IPS-18c (cell line): Measurements from ENCODE around the gene LGALS1.

Experiments used
- H3K4me3 ChIP-seq: 2 replicates; pipeline ENCODE4 v1.7.0; 2013; ENCODE audit warnings: low read depth, mild to moderate bottlenecking, low read length, moderate library complexity; ENCODE audit not compliant: insufficient read depth
- H3K9me3 ChIP-seq: one replicate; pipeline ENCODE4 v1.6.1; 2013; ENCODE audit warnings: mild to moderate bottlenecking, low read length, moderate library complexity; ENCODE audit not compliant: control insufficient read depth, insufficient read depth

LGALS1 gene

GRCh38 chr22:37658133-37659065 lies 17.0 kb upstream of the LGALS1 start, which contains the start of gene PDXP:
PDXP (plus strand) TSS chr22:37658723; CDS start chr22:37658783, 60 bp downstream.
- Histone ChIP-seq H3K9me3 (no peaks in the 10 kb centered on the region), H3K4me3 (peak within 1 kb of the TSS; percentile 81)

- Histone ChIP-seq H3K4me3 (peak overlapping the region; percentile 81), H3K9me3 (no peaks in the 10 kb centered on the region)
Measured at GRCh38 chr22:37659066-37659896, 16.2 kb upstream of the LGALS1 start.

- H3K4me3 ChIP-seq: peak overlapping the region; percentile 81
- no peaks in the 10 kb centered on the region for H3K9me3 ChIP-seq
Measured at GRCh38 chr22:37659897-37660708, 15.3 kb upstream of the LGALS1 start.

GRCh38 chr22:37660709-37661045 lies 14.8 kb upstream of the LGALS1 start:
- Histone ChIP-seq H3K9me3 (no peaks in the 10 kb centered on the region), H3K4me3 (no peak overlapping the region)

- Histone ChIP-seq H3K4me3 (no peak overlapping the region), H3K9me3 (no peaks in the 10 kb centered on the region)
Measured at GRCh38 chr22:37661160-37661924, 14.1 kb upstream of the LGALS1 start.

- no peaks in the 10 kb centered on the region for H3K9me3 ChIP-seq
- H3K4me3 ChIP-seq: no peak overlapping the region
Measured at GRCh38 chr22:37662039-37662438, 13.4 kb upstream of the LGALS1 start.

GRCh38 chr22:37663521-37664140 lies 11.8 kb upstream of the LGALS1 start:
- no peaks in the 10 kb centered on the region for H3K9me3 ChIP-seq
- H3K4me3 ChIP-seq: no peak overlapping the region

- Histone ChIP-seq H3K9me3 (no peaks in the 10 kb centered on the region), H3K4me3 (no peak overlapping the region)
Measured at GRCh38 chr22:37664249-37665101, 11.0 kb upstream of the LGALS1 start.

- Histone ChIP-seq H3K9me3 (no peaks in the 10 kb centered on the region), H3K4me3 (no peak overlapping the region)
Measured at GRCh38 chr22:37665487-37665886, 9.9 kb upstream of the LGALS1 start.

GRCh38 chr22:37669586-37669985 lies 5.8 kb upstream of the LGALS1 start:
- Histone ChIP-seq H3K4me3 (no peak overlapping the region), H3K9me3 (no peaks in the 10 kb centered on the region)

- no peak overlapping the region for H3K4me3 ChIP-seq
- no peaks in the 10 kb centered on the region for H3K9me3 ChIP-seq
Measured at GRCh38 chr22:37672206-37672919, 3.1 kb upstream of the LGALS1 start.

- Histone ChIP-seq H3K9me3 (no peaks in the 10 kb centered on the region), H3K4me3 (no peak overlapping the region)
Measured at GRCh38 chr22:37672920-37673455, 2.4 kb upstream of the LGALS1 start.

- no peak overlapping the region for H3K4me3 ChIP-seq
- no peaks in the 10 kb centered on the region for H3K9me3 ChIP-seq
Measured at GRCh38 chr22:37674248-37674647, 1.2 kb upstream of the LGALS1 start.

GRCh38 chr22:37675930-37676735 lies 697 bp downstream of the LGALS1 start:
- H3K9me3 ChIP-seq: no peaks in the 10 kb centered on the region

More at GRCh38 chr22:37675930-37676735, 697 bp downstream of the LGALS1 start:
- H3K4me3 ChIP-seq: peak overlapping the region; percentile 46
